ENCODE data around the gene EHHADH. TPM values are rescaled to one million over a fixed set of nuclear protein-coding genes. Genes with fewer than 3 reads are reported as not detected.

Gene EHHADH
- total RNA-seq, 4 donors from 2014 or later: 7.4 to 23.7 (median 15.6) TPM

GRCh38 chr3:185267193-185267592 is 13.3 kb upstream of the EHHADH start:
- no peak overlapping the region for H3K27ac ChIP-seq
- TF ChIP-seq CTCF (IDR thresholded peaks at IDR 0.05) (no peak), POLR2A (IDR thresholded peaks at IDR 0.05) (no peak)
- 90 to 92% methylated on average over 3 of the region's 3 CpGs for WGBS, 2 donors
- H3K27me3 ChIP-seq: no peaks in the 10 kb centered on the region
- H3K9me3 ChIP-seq: no peaks in the 10 kb centered on the region
- no peak overlapping the region for H3K4me3 ChIP-seq (replicated peaks in 1 of 3)
- no peaks in the 10 kb centered on the region for H3K36me3 ChIP-seq
- no peaks in the 10 kb centered on the region for H3K4me1 ChIP-seq
- DNase-seq: no peak
- intact Hi-C loops (cut with DNase I): no loop called here

GRCh38 chr3:185264849-185265553 is 11.2 kb upstream of the EHHADH start:
- H3K27ac ChIP-seq: no peak overlapping the region
- no peak for DNase-seq
- no peaks in the 10 kb centered on the region for H3K36me3 ChIP-seq
- H3K4me1 ChIP-seq: no peaks in the 10 kb centered on the region
- no peaks in the 10 kb centered on the region for H3K27me3 ChIP-seq
- no peaks in the 10 kb centered on the region for H3K9me3 ChIP-seq
- no peak for TF ChIP-seq CTCF (IDR thresholded peaks at IDR 0.05)
- TF ChIP-seq POLR2A (IDR thresholded peaks at IDR 0.05): no peak
- WGBS, 2 donors: 97% methylated on average over 25 of the region's 25 CpGs
- no peak overlapping the region for H3K4me3 ChIP-seq (replicated peaks in 1 of 3)
- intact Hi-C loops (cut with DNase I): no loop called here

- H3K27me3 ChIP-seq: no peaks in the 10 kb centered on the region
- no peaks in the 10 kb centered on the region for H3K36me3 ChIP-seq
- intact Hi-C loops (cut with DNase I): no loop called here
- H3K4me3 ChIP-seq (replicated peaks in 1 of 3): no peak overlapping the region
- no peak overlapping the region for H3K27ac ChIP-seq
- DNase-seq: no peak
- no peak for TF ChIP-seq CTCF (IDR thresholded peaks at IDR 0.05)
- no peak for TF ChIP-seq POLR2A (IDR thresholded peaks at IDR 0.05)
- H3K4me1 ChIP-seq: no peaks in the 10 kb centered on the region
- 93 to 94% methylated on average over 4 of the region's 4 CpGs for WGBS, 2 donors
- H3K9me3 ChIP-seq: no peaks in the 10 kb centered on the region
These were observed 9.6 kb upstream of the EHHADH start for GRCh38 chr3:185263423-185263822.

GRCh38 chr3:185257334-185257733 is 3.5 kb upstream of the EHHADH start:
- intact Hi-C loops (cut with DNase I): no loop called here

More at GRCh38 chr3:185257334-185257733, 3.5 kb upstream of the EHHADH start:
- no peak for DNase-seq
- WGBS, 2 donors: 100% methylated on average over 1 of the region's 1 CpG
- TF ChIP-seq CTCF (IDR thresholded peaks at IDR 0.05) (no peak), POLR2A (IDR thresholded peaks at IDR 0.05) (no peak)
- no peak overlapping the region for H3K27ac ChIP-seq
- H3K4me1 ChIP-seq: no peaks in the 10 kb centered on the region
- H3K9me3 ChIP-seq: no peaks in the 10 kb centered on the region
- H3K36me3 ChIP-seq: no peaks in the 10 kb centered on the region
- H3K27me3 ChIP-seq: no peaks in the 10 kb centered on the region
- no peak overlapping the region for H3K4me3 ChIP-seq (replicated peaks in 1 of 3)

Data from thyroid gland (tissue), 4 donors.